B cell (primary cell): ENCODE data around the gene B9D1. TPM values are rescaled to one million over a fixed set of nuclear protein-coding genes. Genes with fewer than 3 reads are reported as not detected.

Experiments
- ATAC-seq: fragments of 200-7000 bp; cut with Tn5 transposase; one replicate; pipeline ENCODE4 v1.10.0; 2021; ENCODE audit warnings: low read depth, mild to moderate bottlenecking, moderate number of reproducible peaks, moderate library complexity
- CTCF ChIA-PET: fragments of 350-600 bp; sonication (Branson Sonifier 250); formaldehyde crosslinking; loops from one replicate; lab custom pipeline; 2021; ENCODE audit warnings: antibody characterized with exemption, inconsistent platforms; lab: Charles Lee
- POLR2A ChIA-PET: fragments of 350-600 bp; sonication (Branson Sonifier 250); formaldehyde crosslinking; loops from one replicate; lab custom pipeline; 2021; ENCODE audit warnings: antibody characterized with exemption; lab: Charles Lee
- DNase-seq: peaks from one replicate; pipeline ENCODE4 v3.0.0; 2013
- H2AFZ ChIP-seq: 2 replicates; pipeline ENCODE4 v1.6.1; 2012; ENCODE audit warnings: mild to moderate bottlenecking, low read depth, low read length; ENCODE audit not compliant: insufficient read depth, poor library complexity, severe bottlenecking
- H3K27ac ChIP-seq, 2 donors: 1 replicate in 1 of 2; 2 replicates in 1 of 2; pipeline ENCODE4 v1.5.1; 2012 to 2013; ENCODE audit warnings: low read length in 2 of 2, mild to moderate bottlenecking in 2 of 2, moderate library complexity in 1 of 2
- H3K27me3 ChIP-seq, 4 experiments: fragments of 200-600 bp in 1 of 4; sonication (generic) in 1 of 4; replicated peaks in 1 of 4; 1 replicate in 2 of 4; 2 replicates in 2 of 4; pipeline versions ENCODE4 v1.6.1 to v1.7.0; 2013 to 2016; ENCODE audit warnings: low read length in 3 of 4, mild to moderate bottlenecking in 2 of 4, mixed read lengths in 1 of 4, moderate library complexity in 1 of 4; ENCODE audit not compliant: insufficient read depth in 4 of 4, control insufficient read depth in 3 of 4; ENCODE audit errors: control extremely low read depth in 1 of 4
- H3K36me3 ChIP-seq, 2 experiments: replicated peaks in 1 of 2; 1 replicate in 1 of 2; 2 replicates in 1 of 2; pipeline versions ENCODE4 v1.6.1 to v1.7.1; 2013; ENCODE audit warnings: low read length in 1 of 2; ENCODE audit not compliant: insufficient read depth in 2 of 2, control insufficient read depth in 1 of 2; ENCODE audit errors: control extremely low read depth in 1 of 2, extremely low read depth in 1 of 2
- H3K4me1 ChIP-seq, 2 donors: fragments of 200-600 bp in 1 of 2; sonication (generic) in 1 of 2; 1 replicate in 1 of 2; 2 replicates in 1 of 2; pipeline versions ENCODE4 v1.5.1 to v1.6.1; 2013 to 2017; ENCODE audit warnings: low read length in 2 of 2; ENCODE audit not compliant: control insufficient read depth in 2 of 2, insufficient read depth in 2 of 2
- H3K4me2 ChIP-seq: replicated peaks from 2 replicates; pipeline ENCODE3; 2012; ENCODE audit warnings: mild to moderate bottlenecking, low read depth, low read length; ENCODE audit not compliant: poor library complexity, severe bottlenecking
- H3K4me3 ChIP-seq, 5 experiments: fragments of 200-600 bp in 1 of 5; sonication (generic) in 1 of 5; 1 replicate in 3 of 5; 2 replicates in 2 of 5; pipeline versions ENCODE4 v1.5.1 to v1.7.0; 2011 to 2016; ENCODE audit warnings: low read length in 4 of 5, mild to moderate bottlenecking in 4 of 5, low read depth in 2 of 5, control low read depth in 1 of 5, moderate library complexity in 1 of 5; ENCODE audit not compliant: insufficient read depth in 1 of 5; ENCODE audit errors: control extremely low read depth in 1 of 5, extremely low read depth in 1 of 5
- H3K79me2 ChIP-seq: fragments of 200-600 bp; sonication (generic); one replicate; pipeline ENCODE4 v1.6.0; 2016; ENCODE audit warnings: low read length; ENCODE audit not compliant: control insufficient read depth, insufficient read depth
- H3K9ac ChIP-seq: fragments of 200-600 bp; sonication (generic); 2 replicates; pipeline ENCODE4 v1.6.1; 2017; ENCODE audit warnings: mild to moderate bottlenecking, low read length, moderate library complexity
- H3K9me3 ChIP-seq, 3 donors: one replicate each; pipeline versions ENCODE4 v1.6.1 to v1.7.1; 2013; ENCODE audit warnings: low read length in 2 of 3; ENCODE audit not compliant: control insufficient read depth in 2 of 3, insufficient read depth in 1 of 3; ENCODE audit errors: control extremely low read depth in 1 of 3
- H4K20me1 ChIP-seq: 2 replicates; pipeline ENCODE4 v1.6.0; 2012; ENCODE audit warnings: mild to moderate bottlenecking, low read length; ENCODE audit not compliant: insufficient read depth, control insufficient read depth, poor library complexity, severe bottlenecking
- H3K27ac Mint-ChIP-seq: one replicate; pipeline ENCODE4 v1.8.0; 2021; ENCODE audit warnings: mixed read lengths
- H3K27me3 Mint-ChIP-seq: one replicate; pipeline ENCODE4 v1.8.0; 2021; ENCODE audit warnings: mixed read lengths
- H3K4me1 Mint-ChIP-seq: one replicate; pipeline ENCODE4 v1.8.0; 2021; ENCODE audit warnings: mixed read lengths
- H3K4me3 Mint-ChIP-seq: one replicate; pipeline ENCODE4 v1.8.0; 2021; ENCODE audit warnings: mixed read lengths
- H3K9me3 Mint-ChIP-seq: one replicate; pipeline ENCODE4 v1.8.0; 2022; ENCODE audit warnings: mixed read lengths; ENCODE audit not compliant: insufficient read depth
- CTCF ChIP-seq: fragments of 200-600 bp; IDR thresholded peaks from one replicate; pipeline ENCODE4 v1.8.0; 2022; ENCODE audit warnings: antibody characterized with exemption, mild to moderate bottlenecking
- EZH2 ChIP-seq: IDR thresholded peaks from 2 replicates; pipeline ENCODE4 v1.6.1; 2012; ENCODE audit warnings: borderline replicate concordance, low read depth, mild to moderate bottlenecking, moderate library complexity, low read length; ENCODE audit not compliant: insufficient read depth, poor library complexity, severe bottlenecking
- WGBS: methylation state at CpG from one replicate; pipeline ENCODE4 v1.1.5; 2013; ENCODE audit warnings: missing lambda C conversion rate; ENCODE audit not compliant: insufficient coverage; 5-methylcytosine and 5-hydroxymethylcytosine counted together
- intact Hi-C: fragments of 100-400 bp; cut with micrococcal nuclease; formaldehyde crosslinking; loops from one replicate; pipeline ENCODE4 v1.10.0; 2022
- polyA plus RNA-seq: library from polyadenylated mRNA; depleted of rRNA; stranded (reverse); fragments of >200 nt; gene quantifications from 2 replicates; pipeline ENCODE4 v1.2.3, GENCODE V29; 2012
- total RNA-seq, 2 donors: library from RNA; stranded (reverse); fragments of 120-200 nt in 1 of 2; gene quantifications; 1 replicate in 1 of 2; 2 replicates in 1 of 2; pipeline versions ENCODE4 v1.2.3 to v1.2.4, GENCODE V29; 2013 to 2022

The B9D1 gene
- total and polyA plus RNA-seq, 2 donors (not counting 1 experiment from before 2014, with no cell fraction given), result 2.5 to 6.9 TPM

GRCh38 chr17:19305761-19306159 lies 56.8 kb downstream of the B9D1 start:
- H3K27ac Mint-ChIP-seq, result peak overlapping the region; percentile 81
- ChIA-PET CTCF (interaction anchor here (0.9 to 6.1 kb wide), 12 partner anchors 10 to 345 kb away, joined by 3 to 37 read pairs (median 4); partner anchors contain the start of genes B9D1, EPN2 and MAPK7), POLR2A (interaction anchor here (1.4 kb wide), 1 partner anchor 57 kb away, joined by 3 read pairs; the partner anchor contains the start of gene B9D1)
- TF ChIP-seq CTCF (no peak), EZH2 (no peak)
- peaks cover 67% of the 10 kb centered on the region for H3K4me1 Mint-ChIP-seq
- intact Hi-C loops, result loop anchor here (1.0 to 5.0 kb wide), 5 partner anchors 21 to 72 kb away; partner anchors contain the start of genes B9D1 and MAPK7
- Histone ChIP-seq H3K36me3 (no peaks in the 10 kb centered on the region), H3K79me2 (peaks cover 5% of the 10 kb centered on the region), H3K4me2 (peak overlapping the region; percentile 60), H3K9ac (no peak overlapping the region), H3K4me1 (peaks cover 68 to 69% of the 10 kb centered on the region in 2 donors), H4K20me1 (peaks cover 19% of the 10 kb centered on the region), H2AFZ (no peak overlapping the region), H3K27ac (peak overlapping the region in 1 of 2 donors; percentile 19), H3K4me3 (peak overlapping the region in 1 of 5 experiments; percentile 16), H3K9me3 (peaks cover 0 to 1% (median 0%) of the 10 kb centered on the region in 3 donors), H3K27me3 (peaks cover 0 to 22% (median 3%) of the 10 kb centered on the region in 4 experiments)
- ATAC-seq (no peak), DNase-seq (peak; percentile 24)
- WGBS, result 93% methylated on average over 5 of the region's 5 CpGs
- H3K9me3 Mint-ChIP-seq, result no peaks in the 10 kb centered on the region
- H3K27me3 Mint-ChIP-seq, result no peaks in the 10 kb centered on the region
- peak overlapping the region; percentile 75 for H3K4me3 Mint-ChIP-seq

- Mint-ChIP-seq H3K4me3 (peak overlapping the region; percentile 75), H3K4me1 (peaks cover 67% of the 10 kb centered on the region), H3K9me3 (no peaks in the 10 kb centered on the region), H3K27ac (no peak overlapping the region), H3K27me3 (no peaks in the 10 kb centered on the region)
- Histone ChIP-seq H3K79me2 (peaks cover 5% of the 10 kb centered on the region), H3K4me2 (peak overlapping the region; percentile 60), H3K4me3 (peak overlapping the region in 1 of 5 experiments; percentile 16), H3K27me3 (peaks cover 0 to 21% (median 3%) of the 10 kb centered on the region in 4 experiments), H3K9me3 (peaks cover 0 to 3% (median 0%) of the 10 kb centered on the region in 3 donors), H3K4me1 (peaks cover 68 to 69% of the 10 kb centered on the region in 2 donors), H2AFZ (no peak overlapping the region), H3K9ac (no peak overlapping the region), H3K36me3 (no peaks in the 10 kb centered on the region), H4K20me1 (peaks cover 19% of the 10 kb centered on the region), H3K27ac (no peak overlapping the region)
- TF ChIP-seq CTCF (no peak), EZH2 (no peak)
- CTCF ChIA-PET, result interaction anchor here (1.4 to 6.1 kb wide), 4 partner anchors 9 to 57 kb away, joined by 4 to 37 read pairs (median 7); partner anchors contain the start of gene B9D1
- no peak for ATAC-seq
- 0% methylated on average over 1 of the region's 5 CpGs for WGBS
- intact Hi-C loops, result loop anchor here (5.0 kb wide), 1 partner anchor 72 kb away; the partner anchor contains the start of gene MAPK7
- POLR2A ChIA-PET, result interaction anchor here (0.7 kb wide), 1 partner anchor 439 kb away, joined by 3 read pairs; no protein-coding TSS in a partner anchor
- DNase-seq, result peak; percentile 53
Observed at GRCh38 chr17:19305256-19305655, 57.3 kb downstream of the B9D1 start.
